Activated CD8-positive, alpha-beta T cell treated with anti-CD3 and anti-CD28 coated beads for 36 hours (primary cell): Measurements from ENCODE around the gene GPR176. TPM values are rescaled to one million over a fixed set of nuclear protein-coding genes. Genes with fewer than 3 reads are reported as not detected.

Experiments used
- ATAC-seq: fragments of 200-7000 bp; cut with Tn5 transposase; one replicate; pipeline ENCODE4 v1.10.0; 2021; ENCODE audit warnings: mild to moderate bottlenecking, moderate library complexity
- CTCF ChIA-PET: fragments of 350-600 bp; sonication (Branson Sonifier 250); formaldehyde crosslinking; loops from one replicate; lab custom pipeline; 2021; ENCODE audit warnings: antibody characterized with exemption; lab: Charles Lee
- POLR2A ChIA-PET: fragments of 350-600 bp; sonication (Branson Sonifier 250); formaldehyde crosslinking; loops from one replicate; lab custom pipeline; 2021; ENCODE audit warnings: antibody characterized with exemption; lab: Charles Lee
- DNase-seq: peaks from one replicate; pipeline ENCODE4 v3.0.0-alpha.2; 2020
- H3K27ac Mint-ChIP-seq: one replicate; pipeline ENCODE4 v1.8.0; 2021; ENCODE audit warnings: mild to moderate bottlenecking, mixed read lengths
- H3K27me3 Mint-ChIP-seq: one replicate; pipeline ENCODE4 v1.8.0; 2021; ENCODE audit warnings: mixed read lengths
- H3K36me3 Mint-ChIP-seq: one replicate; pipeline ENCODE4 v1.8.0; 2021; ENCODE audit warnings: low read depth, mixed read lengths
- H3K4me1 Mint-ChIP-seq: one replicate; pipeline ENCODE4 v1.8.0; 2021; ENCODE audit warnings: low read depth, mixed read lengths
- H3K4me3 Mint-ChIP-seq: one replicate; pipeline ENCODE4 v1.8.0; 2021; ENCODE audit warnings: mild to moderate bottlenecking, moderate library complexity, mixed read lengths
- H3K9me3 Mint-ChIP-seq: one replicate; pipeline ENCODE4 v1.8.0; 2021; ENCODE audit warnings: mixed read lengths
- CTCF ChIP-seq: fragments of 200-600 bp; IDR thresholded peaks from one replicate; pipeline ENCODE4 v1.8.0; 2022; ENCODE audit warnings: antibody characterized with exemption, mild to moderate bottlenecking
- intact Hi-C: fragments of 100-400 bp; cut with micrococcal nuclease; formaldehyde crosslinking; loops from one replicate; pipeline ENCODE4 v1.10.0; 2022
- total RNA-seq, 2 experiments: library from RNA; stranded (reverse); gene quantifications; one replicate each; pipeline ENCODE4 v1.2.3, GENCODE V29; 2021

GPR176 gene
- total RNA-seq, 2 experiments from 2014 or later: 0.13 to 0.16 TPM

GRCh38 chr15:39881790-39882189 lies 38.3 kb downstream of the GPR176 start:
- intact Hi-C loops: no loop called here
- peaks cover 20% of the 10 kb centered on the region for H3K27me3 Mint-ChIP-seq
- no peaks in the 10 kb centered on the region for H3K9me3 Mint-ChIP-seq
- H3K4me3 Mint-ChIP-seq: no peak overlapping the region
- POLR2A ChIA-PET: no interaction called here
- no peaks in the 10 kb centered on the region for H3K4me1 Mint-ChIP-seq
- CTCF ChIA-PET: no interaction called here
- no peak overlapping the region for H3K27ac Mint-ChIP-seq
- no peaks in the 10 kb centered on the region for H3K36me3 Mint-ChIP-seq
- no peak for TF ChIP-seq CTCF
- DNase-seq (no peak), ATAC-seq (no peak)

GRCh38 chr15:39880718-39881387 lies 39.2 kb downstream of the GPR176 start:
- DNase-seq (no peak), ATAC-seq (no peak)
- intact Hi-C loops: no loop called here
- Mint-ChIP-seq H3K4me1 (no peaks in the 10 kb centered on the region), H3K36me3 (no peaks in the 10 kb centered on the region), H3K9me3 (no peaks in the 10 kb centered on the region), H3K4me3 (no peak overlapping the region), H3K27ac (no peak overlapping the region), H3K27me3 (peaks cover 20% of the 10 kb centered on the region)
- ChIA-PET CTCF (interaction anchor here (0.6 kb wide), 1 partner anchor 8 kb away, joined by 4 read pairs; no protein-coding TSS in a partner anchor), POLR2A (no interaction called here)
- TF ChIP-seq CTCF: no peak

GRCh38 chr15:39878406-39878785 lies 41.7 kb downstream of the GPR176 start:
- DNase-seq (no peak), ATAC-seq (no peak)
- Mint-ChIP-seq H3K4me1 (no peaks in the 10 kb centered on the region), H3K9me3 (no peaks in the 10 kb centered on the region), H3K27ac (no peak overlapping the region), H3K27me3 (peaks cover 12% of the 10 kb centered on the region), H3K36me3 (no peaks in the 10 kb centered on the region), H3K4me3 (no peak overlapping the region)
- no peak for TF ChIP-seq CTCF
- POLR2A ChIA-PET: no interaction called here
- CTCF ChIA-PET: no interaction called here
- intact Hi-C loops: no loop called here

- Mint-ChIP-seq H3K36me3 (no peaks in the 10 kb centered on the region), H3K27me3 (peaks cover 3% of the 10 kb centered on the region), H3K9me3 (no peaks in the 10 kb centered on the region), H3K27ac (no peak overlapping the region), H3K4me3 (no peak overlapping the region), H3K4me1 (no peaks in the 10 kb centered on the region)
- intact Hi-C loops: loop anchor here (5.0 kb wide), 1 partner anchor 88 kb away; no protein-coding TSS in a partner anchor
- DNase-seq: peak; percentile 45
- TF ChIP-seq CTCF: peak; percentile 69
- ChIA-PET POLR2A (no interaction called here), CTCF (interaction anchor here (1.0 to 3.6 kb wide), 5 partner anchors 34 to 189 kb away, joined by 3 to 18 read pairs (median 4); no protein-coding TSS in a partner anchor)
- no peak for ATAC-seq
These were observed 45.0 kb downstream of the GPR176 start for GRCh38 chr15:39874890-39875549.

- Mint-ChIP-seq H3K9me3 (no peaks in the 10 kb centered on the region), H3K27me3 (peaks cover 3% of the 10 kb centered on the region), H3K4me3 (no peak overlapping the region), H3K4me1 (no peaks in the 10 kb centered on the region), H3K27ac (no peak overlapping the region), H3K36me3 (no peaks in the 10 kb centered on the region)
- CTCF ChIA-PET: interaction anchor here (0.8 to 3.6 kb wide), 5 partner anchors 14 to 86 kb away, joined by 3 to 18 read pairs (median 3); no protein-coding TSS in a partner anchor
- DNase-seq (no peak), ATAC-seq (peak; percentile 45)
- intact Hi-C loops: loop anchor here (5.0 kb wide), 1 partner anchor 87 kb away; no protein-coding TSS in a partner anchor
- TF ChIP-seq CTCF: no peak
- POLR2A ChIA-PET: no interaction called here
These were observed 46.1 kb downstream of the GPR176 start for GRCh38 chr15:39873978-39874377.
